ENCODE data around the gene EPSTI1.

The EPSTI1 gene

GRCh38 chr13:42924344-42924743, 67.7 kb downstream of the EPSTI1 start:
- no peak for ATAC-seq
- TF ChIP-seq ESRRG (CRISPR knock-in tag; IDR thresholded peaks at IDR 0.05) (no peak), ISL1 (CRISPR knock-in tag; IDR thresholded peaks at IDR 0.05) (no peak), ARNTL (CRISPR knock-in tag; IDR thresholded peaks at IDR 0.05; ENCODE audit: borderline replicate concordance, low read depth) (no peak), ZFP3 (CRISPR knock-in tag; IDR thresholded peaks at IDR 0.05) (no peak), GLIS3 (CRISPR knock-in tag; IDR thresholded peaks at IDR 0.05) (no peak), OSR1 (CRISPR knock-in tag; IDR thresholded peaks at IDR 0.05) (no peak)
- TF ChIP-seq, protein P1, sequence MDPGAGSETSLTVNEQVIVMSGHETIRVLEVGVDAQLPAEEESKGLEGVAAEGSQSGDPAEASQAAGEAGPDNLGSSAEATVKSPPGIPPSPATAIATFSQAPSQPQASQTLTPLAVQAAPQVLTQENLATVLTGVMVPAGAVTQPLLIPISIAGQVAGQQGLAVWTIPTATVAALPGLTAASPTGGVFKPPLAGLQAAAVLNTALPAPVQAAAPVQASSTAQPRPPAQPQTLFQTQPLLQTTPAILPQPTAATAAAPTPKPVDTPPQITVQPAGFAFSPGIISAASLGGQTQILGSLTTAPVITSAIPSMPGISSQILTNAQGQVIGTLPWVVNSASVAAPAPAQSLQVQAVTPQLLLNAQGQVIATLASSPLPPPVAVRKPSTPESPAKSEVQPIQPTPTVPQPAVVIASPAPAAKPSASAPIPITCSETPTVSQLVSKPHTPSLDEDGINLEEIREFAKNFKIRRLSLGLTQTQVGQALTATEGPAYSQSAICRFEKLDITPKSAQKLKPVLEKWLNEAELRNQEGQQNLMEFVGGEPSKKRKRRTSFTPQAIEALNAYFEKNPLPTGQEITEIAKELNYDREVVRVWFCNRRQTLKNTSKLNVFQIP (CRISPR knock-in tag; IDR thresholded peaks at IDR 0.05; ENCODE audit: borderline replicate concordance, low read depth) = no peak

DNA sequence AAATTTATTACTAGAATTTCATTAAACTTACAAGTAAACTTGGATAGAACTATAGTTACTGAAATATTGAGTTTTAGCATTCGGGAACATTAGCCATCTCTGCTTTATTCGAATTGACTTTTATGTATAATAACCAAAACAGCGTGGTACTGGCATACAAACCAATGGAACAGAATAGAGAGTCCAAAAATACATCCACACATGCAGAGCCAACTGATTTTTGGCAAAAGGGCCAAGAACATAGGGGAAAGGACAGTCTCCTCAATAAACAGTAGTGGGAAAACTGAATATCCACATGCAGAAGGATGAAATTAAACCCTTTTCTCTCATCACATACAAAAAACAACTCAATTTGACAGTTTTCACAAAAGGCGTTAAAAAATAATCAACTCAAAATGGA, 84.3 kb downstream of the EPSTI1 start:
- no peak for ATAC-seq
- TF ChIP-seq GLIS3 (CRISPR knock-in tag; IDR thresholded peaks at IDR 0.05) = no peak
- TF ChIP-seq ISL1 (CRISPR knock-in tag; IDR thresholded peaks at IDR 0.05) = no peak

GRCh38 chr13:42906257-42906656, 85.8 kb downstream of the EPSTI1 start:
- ATAC-seq = no peak
- TF ChIP-seq, protein P2, sequence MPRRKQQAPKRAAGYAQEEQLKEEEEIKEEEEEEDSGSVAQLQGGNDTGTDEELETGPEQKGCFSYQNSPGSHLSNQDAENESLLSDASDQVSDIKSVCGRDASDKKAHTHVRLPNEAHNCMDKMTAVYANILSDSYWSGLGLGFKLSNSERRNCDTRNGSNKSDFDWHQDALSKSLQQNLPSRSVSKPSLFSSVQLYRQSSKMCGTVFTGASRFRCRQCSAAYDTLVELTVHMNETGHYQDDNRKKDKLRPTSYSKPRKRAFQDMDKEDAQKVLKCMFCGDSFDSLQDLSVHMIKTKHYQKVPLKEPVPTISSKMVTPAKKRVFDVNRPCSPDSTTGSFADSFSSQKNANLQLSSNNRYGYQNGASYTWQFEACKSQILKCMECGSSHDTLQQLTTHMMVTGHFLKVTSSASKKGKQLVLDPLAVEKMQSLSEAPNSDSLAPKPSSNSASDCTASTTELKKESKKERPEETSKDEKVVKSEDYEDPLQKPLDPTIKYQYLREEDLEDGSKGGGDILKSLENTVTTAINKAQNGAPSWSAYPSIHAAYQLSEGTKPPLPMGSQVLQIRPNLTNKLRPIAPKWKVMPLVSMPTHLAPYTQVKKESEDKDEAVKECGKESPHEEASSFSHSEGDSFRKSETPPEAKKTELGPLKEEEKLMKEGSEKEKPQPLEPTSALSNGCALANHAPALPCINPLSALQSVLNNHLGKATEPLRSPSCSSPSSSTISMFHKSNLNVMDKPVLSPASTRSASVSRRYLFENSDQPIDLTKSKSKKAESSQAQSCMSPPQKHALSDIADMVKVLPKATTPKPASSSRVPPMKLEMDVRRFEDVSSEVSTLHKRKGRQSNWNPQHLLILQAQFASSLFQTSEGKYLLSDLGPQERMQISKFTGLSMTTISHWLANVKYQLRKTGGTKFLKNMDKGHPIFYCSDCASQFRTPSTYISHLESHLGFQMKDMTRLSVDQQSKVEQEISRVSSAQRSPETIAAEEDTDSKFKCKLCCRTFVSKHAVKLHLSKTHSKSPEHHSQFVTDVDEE (CRISPR knock-in tag; IDR thresholded peaks at IDR 0.05) = no peak
- TF ChIP-seq ZNF70 (CRISPR knock-in tag; IDR thresholded peaks at IDR 0.05) (no peak), OSR1 (CRISPR knock-in tag; IDR thresholded peaks at IDR 0.05) (no peak), ESRRG (CRISPR knock-in tag; IDR thresholded peaks at IDR 0.05) (no peak), RARB (CRISPR knock-in tag; IDR thresholded peaks at IDR 0.05) (no peak), CSDC2 (CRISPR knock-in tag; IDR thresholded peaks at IDR 0.05) (no peak), TCF4 (CRISPR knock-in tag; IDR thresholded peaks at IDR 0.05; ENCODE audit: borderline replicate concordance) (no peak), ZNF565 (CRISPR knock-in tag; conservative IDR thresholded peaks at IDR 0.05; ENCODE audit: low read depth) (no peak), BACH2 (CRISPR knock-in tag; IDR thresholded peaks at IDR 0.05; ENCODE audit: borderline replicate concordance) (no peak), ZC3H10 (CRISPR knock-in tag; IDR thresholded peaks at IDR 0.05) (no peak), ZNF8 (CRISPR knock-in tag; IDR thresholded peaks at IDR 0.05) (no peak), GLIS3 (CRISPR knock-in tag; IDR thresholded peaks at IDR 0.05) (no peak), SNAI2 (CRISPR knock-in tag; IDR thresholded peaks at IDR 0.05) (no peak), ARNTL (CRISPR knock-in tag; IDR thresholded peaks at IDR 0.05; ENCODE audit: borderline replicate concordance, low read depth) (no peak)
- TF ChIP-seq, protein P1 (CRISPR knock-in tag; IDR thresholded peaks at IDR 0.05; ENCODE audit: borderline replicate concordance, low read depth) = no peak

GRCh38 chr13:42905579-42905978, 86.5 kb downstream of the EPSTI1 start:
- TF ChIP-seq, protein P3, sequence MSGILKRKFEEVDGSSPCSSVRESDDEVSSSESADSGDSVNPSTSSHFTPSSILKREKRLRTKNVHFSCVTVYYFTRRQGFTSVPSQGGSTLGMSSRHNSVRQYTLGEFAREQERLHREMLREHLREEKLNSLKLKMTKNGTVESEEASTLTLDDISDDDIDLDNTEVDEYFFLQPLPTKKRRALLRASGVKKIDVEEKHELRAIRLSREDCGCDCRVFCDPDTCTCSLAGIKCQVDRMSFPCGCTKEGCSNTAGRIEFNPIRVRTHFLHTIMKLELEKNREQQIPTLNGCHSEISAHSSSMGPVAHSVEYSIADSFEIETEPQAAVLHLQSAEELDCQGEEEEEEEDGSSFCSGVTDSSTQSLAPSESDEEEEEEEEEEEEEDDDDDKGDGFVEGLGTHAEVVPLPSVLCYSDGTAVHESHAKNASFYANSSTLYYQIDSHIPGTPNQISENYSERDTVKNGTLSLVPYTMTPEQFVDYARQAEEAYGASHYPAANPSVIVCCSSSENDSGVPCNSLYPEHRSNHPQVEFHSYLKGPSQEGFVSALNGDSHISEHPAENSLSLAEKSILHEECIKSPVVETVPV (CRISPR knock-in tag; IDR thresholded peaks at IDR 0.05) = no peak
- ATAC-seq = no peak

GRCh38 chr13:42899266-42899665, 92.8 kb downstream of the EPSTI1 start:
- no peak for ATAC-seq
- TF ChIP-seq ZFP3 (CRISPR knock-in tag; IDR thresholded peaks at IDR 0.05) (no peak), BACH2 (CRISPR knock-in tag; IDR thresholded peaks at IDR 0.05; ENCODE audit: borderline replicate concordance) (no peak), TCF4 (CRISPR knock-in tag; IDR thresholded peaks at IDR 0.05; ENCODE audit: borderline replicate concordance) (no peak), GLIS3 (CRISPR knock-in tag; IDR thresholded peaks at IDR 0.05) (no peak), OSR1 (CRISPR knock-in tag; IDR thresholded peaks at IDR 0.05) (no peak), SNAI2 (CRISPR knock-in tag; IDR thresholded peaks at IDR 0.05) (no peak), CSDC2 (CRISPR knock-in tag; IDR thresholded peaks at IDR 0.05) (no peak), TOX (CRISPR knock-in tag; IDR thresholded peaks at IDR 0.05; ENCODE audit: borderline replicate concordance) (no peak), ZNF565 (CRISPR knock-in tag; conservative IDR thresholded peaks at IDR 0.05; ENCODE audit: low read depth) (no peak)
- TF ChIP-seq, protein P3 (CRISPR knock-in tag; IDR thresholded peaks at IDR 0.05) = no peak
- TF ChIP-seq, protein P4, sequence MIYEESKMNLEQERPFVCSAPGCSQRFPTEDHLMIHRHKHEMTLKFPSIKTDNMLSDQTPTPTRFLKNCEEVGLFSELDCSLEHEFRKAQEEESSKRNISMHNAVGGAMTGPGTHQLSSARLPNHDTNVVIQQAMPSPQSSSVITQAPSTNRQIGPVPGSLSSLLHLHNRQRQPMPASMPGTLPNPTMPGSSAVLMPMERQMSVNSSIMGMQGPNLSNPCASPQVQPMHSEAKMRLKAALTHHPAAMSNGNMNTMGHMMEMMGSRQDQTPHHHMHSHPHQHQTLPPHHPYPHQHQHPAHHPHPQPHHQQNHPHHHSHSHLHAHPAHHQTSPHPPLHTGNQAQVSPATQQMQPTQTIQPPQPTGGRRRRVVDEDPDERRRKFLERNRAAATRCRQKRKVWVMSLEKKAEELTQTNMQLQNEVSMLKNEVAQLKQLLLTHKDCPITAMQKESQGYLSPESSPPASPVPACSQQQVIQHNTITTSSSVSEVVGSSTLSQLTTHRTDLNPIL (CRISPR knock-in tag; IDR thresholded peaks at IDR 0.05; ENCODE audit: low read depth) = no peak
- TF ChIP-seq, protein P1 (CRISPR knock-in tag; IDR thresholded peaks at IDR 0.05; ENCODE audit: borderline replicate concordance, low read depth) = no peak

All from SK-N-SH treated with all-trans-retinoic acid at 6 μM for 48 hours (cell line).